NCI-H2196 (cell line): Measurements from ENCODE around the gene LMOD3.
A peak's percentile ranks its signal among the peaks of the same experiment; 100 is the strongest.

Source experiments
- DNase-seq: peaks from one replicate; lab custom pipeline; 2025; ENCODE audit not compliant: unreplicated experiment; lab: John Stamatoyannopoulos, UW

The LMOD3 gene

GRCh38 chr3:69122403-69122802 lies at the start of gene LMOD3:
Gene LMOD3, minus strand, starts transcription at chr3:69122595. Its CDS starts 209 bp downstream, at chr3:69122386.
- DNase-seq: no peak

DNA sequence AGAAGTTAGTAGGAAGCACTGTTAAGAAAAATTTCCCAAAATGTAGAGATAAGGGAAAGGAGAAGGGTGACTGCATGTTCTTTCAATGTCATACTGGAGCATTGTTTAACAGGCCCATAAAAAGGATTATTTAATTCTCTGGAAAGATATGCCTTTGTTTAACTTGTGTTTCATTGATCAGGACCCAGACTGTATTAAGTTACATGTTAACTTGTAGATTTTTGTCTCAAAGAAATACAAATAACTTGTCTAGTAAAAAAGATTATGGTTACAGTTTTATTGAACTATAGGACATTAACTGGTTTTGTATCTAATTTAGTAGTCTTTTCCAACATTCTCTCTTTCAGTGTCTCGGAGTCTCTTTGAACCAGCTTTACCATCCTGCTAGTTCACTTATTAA lies 49.7 kb upstream of the LMOD3 start:
- no peak for DNase-seq

DNA sequence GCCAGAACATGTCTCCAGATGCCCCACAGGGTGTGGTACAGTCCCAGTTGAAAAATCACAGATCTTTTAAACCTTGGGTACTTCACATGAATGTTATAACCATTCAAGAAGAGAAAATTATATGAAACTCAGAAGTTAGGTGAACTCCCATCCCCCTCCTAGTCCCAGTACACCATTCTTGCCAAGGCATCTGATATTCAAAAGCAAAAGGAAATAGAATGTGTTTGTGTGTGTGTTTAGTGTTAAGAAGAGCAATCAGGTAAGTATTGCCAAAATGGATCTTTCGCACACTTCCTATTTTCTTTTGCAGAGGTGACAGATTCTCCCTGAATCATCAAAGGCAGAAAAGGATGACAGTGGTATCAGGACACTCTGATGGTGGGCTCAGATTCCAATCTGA lies 44.1 kb upstream of the LMOD3 start:
- DNase-seq: no peak

- no peak for DNase-seq
Observed at GRCh38 chr3:69165744-69166143, 43.3 kb upstream of the LMOD3 start.

DNA sequence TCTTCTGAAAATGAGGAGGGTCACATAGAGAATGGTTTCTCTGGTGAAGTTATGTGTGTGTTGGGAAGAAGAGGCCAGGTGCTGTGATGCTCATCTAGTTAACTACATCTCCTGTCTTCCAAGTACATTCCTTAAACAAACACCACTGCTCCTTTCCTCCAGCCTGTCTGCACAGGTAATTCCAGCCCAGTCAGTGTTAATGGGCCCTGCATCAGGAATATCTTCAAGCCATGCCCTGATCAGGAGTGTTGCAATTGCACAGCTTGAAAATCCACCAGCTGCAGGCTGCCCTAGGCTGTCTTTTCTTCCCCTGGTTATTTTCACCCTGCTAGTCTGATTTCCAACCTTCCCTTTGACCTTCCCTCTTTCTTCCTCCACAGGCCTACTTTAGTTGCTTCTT lies 41.9 kb upstream of the LMOD3 start:
- DNase-seq: no peak

DNA sequence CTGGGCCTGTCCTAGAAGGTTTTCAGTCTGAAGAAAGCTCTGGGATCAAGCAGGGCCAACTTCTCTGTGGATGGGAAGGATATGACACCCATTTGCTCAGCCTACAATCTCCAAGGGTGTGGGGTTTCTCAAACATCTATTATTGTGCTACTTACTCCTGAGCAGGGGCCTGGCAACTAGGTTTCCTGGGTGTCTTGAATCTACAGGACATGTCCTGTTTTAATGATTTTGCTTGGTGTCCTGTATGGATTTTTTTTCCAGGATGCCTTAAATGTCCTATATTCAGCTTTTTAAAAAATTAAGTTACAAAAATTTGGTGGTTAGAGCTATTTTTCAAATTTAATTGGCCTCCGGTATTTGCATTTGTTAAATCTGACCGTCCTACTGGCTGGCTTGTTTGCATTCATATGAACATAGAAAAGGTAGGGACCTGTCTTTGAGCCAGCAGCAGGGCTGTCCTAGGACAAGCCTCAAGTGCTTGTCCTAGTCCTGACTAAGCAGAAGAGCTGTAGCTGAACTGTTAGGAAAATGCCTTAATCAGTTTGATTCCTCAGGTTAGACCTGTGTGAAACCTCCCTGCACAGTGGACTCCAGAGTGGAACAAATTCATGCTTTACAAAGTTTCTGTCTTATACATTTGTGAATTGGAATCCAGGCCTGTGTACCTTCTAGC lies 40.0 kb upstream of the LMOD3 start:
- no peak for DNase-seq

DNA sequence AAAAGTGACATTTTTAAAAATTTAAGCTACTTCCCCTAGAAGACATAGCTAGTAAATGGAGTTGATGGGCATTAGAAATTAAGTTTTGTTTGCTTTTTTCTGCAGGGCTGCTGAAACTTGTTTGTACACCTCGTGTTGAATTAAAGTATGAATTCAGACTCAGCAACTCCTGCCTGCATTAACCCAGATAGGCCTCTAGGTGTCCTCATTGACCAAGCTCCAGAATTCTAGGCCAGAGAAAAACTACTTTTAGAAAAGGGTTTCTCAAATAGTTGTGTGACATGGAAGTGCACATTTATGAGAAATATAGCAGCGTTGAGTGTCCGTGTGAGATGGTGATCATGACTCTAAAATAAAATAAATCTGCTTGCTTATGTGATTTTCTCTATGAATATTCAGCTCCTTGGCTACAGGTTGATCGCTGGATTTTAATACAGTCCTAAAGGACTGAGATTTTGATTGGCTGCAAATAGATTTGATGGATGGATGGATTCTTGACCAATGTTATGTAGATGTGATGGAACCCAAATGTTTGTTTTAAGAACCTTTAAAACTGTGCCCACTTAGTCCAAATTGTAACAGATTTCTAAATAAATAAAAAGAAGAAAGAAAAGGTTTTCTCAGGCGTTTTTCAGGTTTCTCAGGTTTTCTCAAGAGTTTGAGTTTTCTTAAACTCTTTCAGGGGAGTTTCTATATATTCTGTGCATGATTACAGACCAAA lies 39.4 kb upstream of the LMOD3 start:
- DNase-seq: peak; percentile 5

DNA sequence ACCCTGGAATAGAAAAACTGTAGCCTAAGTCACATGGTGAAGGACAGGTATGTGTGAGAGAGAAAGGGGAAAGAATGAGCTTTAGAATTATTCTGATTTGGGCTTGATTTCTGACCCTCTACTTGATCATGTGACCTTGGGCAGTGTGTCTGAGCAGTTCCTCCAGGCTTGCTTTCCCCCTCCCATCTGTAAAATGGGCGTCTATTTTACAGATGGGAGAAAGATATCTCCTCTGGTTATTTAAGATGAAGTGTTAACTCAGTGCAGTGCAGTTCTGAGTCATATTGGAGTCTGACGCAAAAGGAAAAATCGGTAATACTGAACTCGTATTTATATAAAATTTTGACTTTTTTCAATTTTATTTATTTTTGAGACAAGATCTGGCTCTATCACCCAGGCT lies 38.1 kb upstream of the LMOD3 start:
- DNase-seq: no peak

GRCh38 chr3:69160107-69160506 lies 37.7 kb upstream of the LMOD3 start:
- DNase-seq: no peak

DNA sequence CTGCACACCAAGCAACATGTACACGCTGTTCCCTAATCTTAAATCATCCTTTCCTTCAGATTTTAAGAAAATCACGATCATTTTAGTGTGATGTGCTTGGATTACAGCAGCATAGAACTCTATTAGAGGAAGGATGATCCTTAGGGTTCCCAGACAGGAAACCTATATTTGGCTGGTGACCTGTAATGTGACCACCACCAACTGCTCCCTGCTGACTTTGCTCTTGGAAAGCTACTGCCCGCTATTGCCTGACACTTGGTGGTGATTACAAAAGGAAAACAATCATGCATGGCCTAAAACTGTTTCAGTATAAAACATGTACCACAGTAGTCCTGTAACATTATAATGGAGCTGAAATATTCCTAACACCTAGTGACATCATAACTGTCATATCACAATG lies 27.2 kb upstream of the LMOD3 start:
- no peak for DNase-seq

DNA sequence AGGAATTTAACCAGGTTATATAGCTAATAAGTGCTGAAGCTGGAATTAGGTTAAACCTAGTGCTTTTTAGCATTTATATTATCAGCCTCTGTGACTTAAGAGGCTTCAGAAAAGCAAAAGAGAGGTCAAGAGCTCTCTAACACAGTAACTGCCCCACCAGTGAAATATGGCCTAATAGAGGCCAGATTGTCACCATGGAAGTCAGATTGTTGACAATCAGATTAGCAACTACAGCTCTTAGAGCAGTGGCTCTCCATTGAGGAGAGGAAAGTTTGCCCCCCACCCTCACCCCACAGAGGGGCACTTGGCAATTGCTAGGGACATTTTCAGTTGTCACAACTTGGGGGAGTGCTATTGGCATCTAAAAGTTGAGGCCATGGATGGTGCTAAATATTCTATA lies 23.3 kb upstream of the LMOD3 start:
- DNase-seq: no peak

DNA sequence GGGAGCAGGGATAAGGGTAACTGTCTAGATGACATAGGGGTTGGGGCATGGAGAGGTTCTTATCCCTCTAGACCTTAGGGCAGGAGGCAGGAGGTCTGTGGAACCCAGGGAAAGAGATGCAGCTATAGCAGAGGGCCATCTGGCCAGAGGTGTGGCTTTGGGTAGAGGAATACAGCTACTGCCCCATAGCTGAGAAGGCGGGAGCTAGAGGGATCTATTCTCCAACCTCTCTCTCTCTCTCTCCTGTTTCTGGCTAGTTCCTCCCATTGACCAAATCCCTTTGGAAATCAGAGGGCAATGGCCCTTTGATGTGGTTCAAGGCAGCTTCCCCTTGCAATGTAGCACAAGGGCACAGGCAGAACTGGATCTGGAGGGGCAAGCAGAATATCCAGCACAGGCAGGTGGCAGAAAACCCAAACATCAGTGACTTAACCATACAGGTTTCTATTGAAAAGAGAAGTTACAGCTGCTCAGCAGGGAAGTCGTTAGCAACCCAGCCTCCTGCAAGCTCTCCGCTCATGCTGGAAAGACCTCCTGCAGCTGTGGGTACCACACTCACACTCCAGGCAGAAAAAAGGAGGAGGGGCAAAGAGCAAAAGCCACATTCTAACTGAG lies 22.3 kb upstream of the LMOD3 start:
- no peak for DNase-seq

DNA sequence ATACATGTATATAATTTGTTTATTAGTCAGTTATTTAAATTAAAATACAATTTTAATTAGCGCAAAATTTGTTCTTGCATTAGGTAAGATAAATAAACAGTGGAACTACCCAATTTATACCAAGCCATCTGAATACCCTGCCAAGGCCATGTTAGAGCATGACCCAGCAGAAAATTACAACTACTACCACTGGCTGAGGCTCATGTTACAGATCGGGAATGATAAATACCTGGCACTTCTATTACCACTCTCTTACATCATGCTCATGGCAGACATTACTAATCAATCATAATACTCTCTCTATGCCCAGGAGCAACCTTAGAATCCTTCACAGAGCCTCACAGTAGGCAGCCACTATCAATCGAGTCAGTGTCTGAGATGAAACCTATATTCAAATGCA lies 21.2 kb upstream of the LMOD3 start:
- no peak for DNase-seq

GRCh38 chr3:69142797-69143454 lies 20.5 kb upstream of the LMOD3 start:
- no peak for DNase-seq

DNA sequence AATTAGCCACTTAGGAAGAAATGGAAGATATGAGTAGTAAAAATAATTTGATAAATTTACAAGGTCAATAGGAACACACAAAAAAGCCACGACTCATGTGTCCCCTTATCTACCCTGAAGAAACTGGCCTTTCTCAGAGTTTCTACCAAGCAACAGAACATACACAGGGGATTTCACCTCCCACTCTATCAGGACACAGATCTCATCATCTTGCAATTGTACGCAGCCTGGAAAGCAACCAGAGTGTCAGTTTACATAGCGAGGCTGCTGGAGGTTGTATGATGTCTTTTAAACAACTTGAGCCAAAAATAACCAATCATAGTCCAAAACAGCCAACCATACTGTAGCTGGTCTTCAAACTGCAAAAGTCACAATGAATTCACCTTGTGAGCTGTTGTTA lies 19.7 kb upstream of the LMOD3 start:
- DNase-seq: no peak

- no peak for DNase-seq
Observed at GRCh38 chr3:69141313-69141712, 18.9 kb upstream of the LMOD3 start.

GRCh38 chr3:69137412-69137811 lies 15.0 kb upstream of the LMOD3 start:
- no peak for DNase-seq

- no peak for DNase-seq
Observed at GRCh38 chr3:69137005-69137404, 14.6 kb upstream of the LMOD3 start.

DNA sequence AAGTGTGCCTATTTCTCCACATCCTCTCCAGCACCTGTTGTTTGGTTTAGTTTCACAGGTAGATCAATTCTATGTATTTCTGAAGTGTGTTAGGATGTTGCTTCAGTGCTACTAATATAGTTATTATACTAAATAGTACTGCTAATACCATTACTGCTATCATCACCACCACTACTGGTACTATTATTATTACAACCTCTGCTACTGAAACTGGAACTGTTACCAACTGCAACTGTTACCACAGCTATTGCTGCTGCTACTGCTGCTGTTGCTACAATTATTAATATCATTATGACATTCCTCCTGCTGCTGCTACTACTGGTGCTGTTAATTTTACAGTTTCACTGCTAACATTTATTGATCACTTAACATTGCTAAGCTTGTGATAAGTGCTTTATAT lies 8.3 kb upstream of the LMOD3 start:
- no peak for DNase-seq

DNA sequence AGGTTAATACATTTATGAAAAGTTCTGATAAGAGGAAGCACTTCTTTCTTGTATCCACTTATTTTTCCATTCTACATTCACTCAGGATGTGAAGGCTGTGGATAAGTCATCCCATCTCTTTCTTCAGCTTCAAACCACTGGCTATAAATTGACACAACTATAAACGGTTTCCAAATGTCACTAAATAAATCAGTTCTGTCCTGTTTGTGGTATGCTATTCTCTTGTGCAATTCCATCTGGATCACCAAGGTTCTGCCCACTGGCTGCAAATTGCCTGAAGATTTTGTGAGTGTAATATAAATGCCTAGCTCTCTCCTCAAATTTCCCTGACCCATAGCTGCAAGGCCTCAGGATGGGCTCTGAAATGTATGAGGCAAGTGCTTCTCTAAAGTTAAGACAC lies 7.1 kb upstream of the LMOD3 start:
- no peak for DNase-seq

- no peak for DNase-seq
Observed at GRCh38 chr3:69128509-69128908, 6.1 kb upstream of the LMOD3 start.

- DNase-seq: no peak
Observed at GRCh38 chr3:69126999-69127398, 4.6 kb upstream of the LMOD3 start.
